ENCODE results near the gene ACSS3. TPM values are rescaled to one million over a fixed set of nuclear protein-coding genes. Genes with fewer than 3 reads are reported as not detected.

Gene ACSS3
- total and polyA plus RNA-seq, 2 of the 8 experiments (the other 6 are each of a cell fraction or from before 2014, with no cell fraction given), result 14.4 to 24.0 TPM

DNA sequence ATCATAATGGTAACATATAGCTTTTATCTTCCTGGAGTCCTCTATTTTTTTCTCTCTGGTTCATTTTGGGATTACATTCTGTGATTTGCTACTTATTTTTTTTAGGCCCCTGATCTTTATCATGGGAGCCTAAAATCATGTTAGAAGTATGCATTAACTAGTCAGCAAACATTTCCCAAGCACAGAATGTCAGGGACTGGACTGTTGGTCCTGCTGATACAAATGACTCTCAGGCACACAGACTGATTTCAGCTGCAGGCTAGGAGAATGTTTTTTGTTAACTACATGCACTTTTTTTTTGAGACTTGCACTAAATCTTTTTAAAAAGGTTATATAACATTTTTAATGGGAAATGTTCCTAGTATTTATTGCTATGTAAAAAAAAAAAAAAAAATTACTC lies 131.1 kb downstream of the ACSS3 start (continued):
- TF ChIP-seq CHD7 (IDR thresholded peaks at IDR 0.05; ENCODE audit: insufficient replicate concordance, low read length) (no peak), GTF2F1 (IDR thresholded peaks at IDR 0.05; ENCODE audit: borderline replicate concordance, low read depth, low read length) (no peak), TAF7 (optimal IDR thresholded peaks at IDR 0.05; ENCODE audit: borderline replicate concordance, low read depth, low read length) (no peak), POLR2A (IDR thresholded peaks at IDR 0.05; ENCODE audit: control extremely low read depth in 1 of 2, low read depth in 2 of 2, low read length in 2 of 2) (no peak), FOSL1 (IDR thresholded peaks at IDR 0.05; ENCODE audit: insufficient read depth, low read depth, low read length) (no peak), RXRA (IDR thresholded peaks at IDR 0.05; ENCODE audit: insufficient read depth, low read depth, low read length) (no peak), YY1 (IDR thresholded peaks at IDR 0.05; ENCODE audit: low read depth, low read length) (no peak)

All from H1 (cell line).